B cell (primary cell): ENCODE data around the gene SLC35E2B. TPM values are rescaled to one million over a fixed set of nuclear protein-coding genes. Genes with fewer than 3 reads are reported as not detected.

ENCODE experiments used
- ATAC-seq: fragments of 200-7000 bp; cut with Tn5 transposase; one replicate; pipeline ENCODE4 v1.10.0; 2021; ENCODE audit warnings: low read depth, mild to moderate bottlenecking, moderate number of reproducible peaks, moderate library complexity
- CTCF ChIA-PET: fragments of 350-600 bp; sonication (Branson Sonifier 250); formaldehyde crosslinking; loops from one replicate; lab custom pipeline; 2021; ENCODE audit warnings: antibody characterized with exemption, inconsistent platforms; lab: Charles Lee
- POLR2A ChIA-PET: fragments of 350-600 bp; sonication (Branson Sonifier 250); formaldehyde crosslinking; loops from one replicate; lab custom pipeline; 2021; ENCODE audit warnings: antibody characterized with exemption; lab: Charles Lee
- DNase-seq: peaks from one replicate; pipeline ENCODE4 v3.0.0; 2013
- H2AFZ ChIP-seq: 2 replicates; pipeline ENCODE4 v1.6.1; 2012; ENCODE audit warnings: mild to moderate bottlenecking, low read depth, low read length; ENCODE audit not compliant: insufficient read depth, poor library complexity, severe bottlenecking
- H3K27ac ChIP-seq, 2 donors: 1 replicate in 1 of 2; 2 replicates in 1 of 2; pipeline ENCODE4 v1.5.1; 2012 to 2013; ENCODE audit warnings: low read length in 2 of 2, mild to moderate bottlenecking in 2 of 2, moderate library complexity in 1 of 2
- H3K27me3 ChIP-seq, 4 experiments: fragments of 200-600 bp in 1 of 4; sonication (generic) in 1 of 4; replicated peaks in 1 of 4; 1 replicate in 2 of 4; 2 replicates in 2 of 4; pipeline versions ENCODE4 v1.6.1 to v1.7.0; 2013 to 2016; ENCODE audit warnings: low read length in 3 of 4, mild to moderate bottlenecking in 2 of 4, mixed read lengths in 1 of 4, moderate library complexity in 1 of 4; ENCODE audit not compliant: insufficient read depth in 4 of 4, control insufficient read depth in 3 of 4; ENCODE audit errors: control extremely low read depth in 1 of 4
- H3K36me3 ChIP-seq, 2 experiments: replicated peaks in 1 of 2; 1 replicate in 1 of 2; 2 replicates in 1 of 2; pipeline versions ENCODE4 v1.6.1 to v1.7.1; 2013; ENCODE audit warnings: low read length in 1 of 2; ENCODE audit not compliant: insufficient read depth in 2 of 2, control insufficient read depth in 1 of 2; ENCODE audit errors: control extremely low read depth in 1 of 2, extremely low read depth in 1 of 2
- H3K4me1 ChIP-seq, 2 donors: fragments of 200-600 bp in 1 of 2; sonication (generic) in 1 of 2; 1 replicate in 1 of 2; 2 replicates in 1 of 2; pipeline versions ENCODE4 v1.5.1 to v1.6.1; 2013 to 2017; ENCODE audit warnings: low read length in 2 of 2; ENCODE audit not compliant: control insufficient read depth in 2 of 2, insufficient read depth in 2 of 2
- H3K4me2 ChIP-seq: replicated peaks from 2 replicates; pipeline ENCODE3; 2012; ENCODE audit warnings: mild to moderate bottlenecking, low read depth, low read length; ENCODE audit not compliant: poor library complexity, severe bottlenecking
- H3K4me3 ChIP-seq, 5 experiments: fragments of 200-600 bp in 1 of 5; sonication (generic) in 1 of 5; 1 replicate in 3 of 5; 2 replicates in 2 of 5; pipeline versions ENCODE4 v1.5.1 to v1.7.0; 2011 to 2016; ENCODE audit warnings: low read length in 4 of 5, mild to moderate bottlenecking in 4 of 5, low read depth in 2 of 5, control low read depth in 1 of 5, moderate library complexity in 1 of 5; ENCODE audit not compliant: insufficient read depth in 1 of 5; ENCODE audit errors: control extremely low read depth in 1 of 5, extremely low read depth in 1 of 5
- H3K79me2 ChIP-seq: fragments of 200-600 bp; sonication (generic); one replicate; pipeline ENCODE4 v1.6.0; 2016; ENCODE audit warnings: low read length; ENCODE audit not compliant: control insufficient read depth, insufficient read depth
- H3K9ac ChIP-seq: fragments of 200-600 bp; sonication (generic); 2 replicates; pipeline ENCODE4 v1.6.1; 2017; ENCODE audit warnings: mild to moderate bottlenecking, low read length, moderate library complexity
- H3K9me3 ChIP-seq, 3 donors: one replicate each; pipeline versions ENCODE4 v1.6.1 to v1.7.1; 2013; ENCODE audit warnings: low read length in 2 of 3; ENCODE audit not compliant: control insufficient read depth in 2 of 3, insufficient read depth in 1 of 3; ENCODE audit errors: control extremely low read depth in 1 of 3
- H4K20me1 ChIP-seq: 2 replicates; pipeline ENCODE4 v1.6.0; 2012; ENCODE audit warnings: mild to moderate bottlenecking, low read length; ENCODE audit not compliant: insufficient read depth, control insufficient read depth, poor library complexity, severe bottlenecking
- H3K27ac Mint-ChIP-seq: one replicate; pipeline ENCODE4 v1.8.0; 2021; ENCODE audit warnings: mixed read lengths
- H3K27me3 Mint-ChIP-seq: one replicate; pipeline ENCODE4 v1.8.0; 2021; ENCODE audit warnings: mixed read lengths
- H3K4me1 Mint-ChIP-seq: one replicate; pipeline ENCODE4 v1.8.0; 2021; ENCODE audit warnings: mixed read lengths
- H3K4me3 Mint-ChIP-seq: one replicate; pipeline ENCODE4 v1.8.0; 2021; ENCODE audit warnings: mixed read lengths
- H3K9me3 Mint-ChIP-seq: one replicate; pipeline ENCODE4 v1.8.0; 2022; ENCODE audit warnings: mixed read lengths; ENCODE audit not compliant: insufficient read depth
- CTCF ChIP-seq: fragments of 200-600 bp; IDR thresholded peaks from one replicate; pipeline ENCODE4 v1.8.0; 2022; ENCODE audit warnings: antibody characterized with exemption, mild to moderate bottlenecking
- EZH2 ChIP-seq: IDR thresholded peaks from 2 replicates; pipeline ENCODE4 v1.6.1; 2012; ENCODE audit warnings: borderline replicate concordance, low read depth, mild to moderate bottlenecking, moderate library complexity, low read length; ENCODE audit not compliant: insufficient read depth, poor library complexity, severe bottlenecking
- WGBS: methylation state at CpG from one replicate; pipeline ENCODE4 v1.1.5; 2013; ENCODE audit warnings: missing lambda C conversion rate; ENCODE audit not compliant: insufficient coverage; 5-methylcytosine and 5-hydroxymethylcytosine counted together
- intact Hi-C: fragments of 100-400 bp; cut with micrococcal nuclease; formaldehyde crosslinking; loops from one replicate; pipeline ENCODE4 v1.10.0; 2022
- polyA plus RNA-seq: library from polyadenylated mRNA; depleted of rRNA; stranded (reverse); fragments of >200 nt; gene quantifications from 2 replicates; pipeline ENCODE4 v1.2.3, GENCODE V29; 2012
- total RNA-seq, 2 donors: library from RNA; stranded (reverse); fragments of 120-200 nt in 1 of 2; gene quantifications; 1 replicate in 1 of 2; 2 replicates in 1 of 2; pipeline versions ENCODE4 v1.2.3 to v1.2.4, GENCODE V29; 2013 to 2022

The SLC35E2B gene
- total and polyA plus RNA-seq, 2 donors (not counting 1 experiment from before 2014, with no cell fraction given), result 64.4 to 107 TPM

- Histone ChIP-seq H3K4me3 (peak overlapping the region in 1 of 5 experiments; percentile 56), H3K27ac (peak overlapping the region; percentile 74 to 76), H4K20me1 (peaks cover 36% of the 10 kb centered on the region), H2AFZ (peak overlapping the region; percentile 43), H3K36me3 (peaks cover 0 to 14% of the 10 kb centered on the region in 2 experiments), H3K4me2 (peak overlapping the region; percentile 70), H3K9me3 (no peaks in the 10 kb centered on the region), H3K9ac (peak overlapping the region; percentile 47), H3K4me1 (peaks cover 9 to 22% of the 10 kb centered on the region in 2 donors), H3K79me2 (peaks cover 39% of the 10 kb centered on the region), H3K27me3 (no peaks in the 10 kb centered on the region)
- ATAC-seq (peak; percentile 22), DNase-seq (peak; percentile 67)
- H3K4me3 Mint-ChIP-seq, result peak overlapping the region; percentile 86
- CTCF ChIA-PET, result interaction anchor here (0.9 to 1.3 kb wide), 5 partner anchors 10 to 230 kb away, joined by 3 to 4 read pairs (median 3); no protein-coding TSS in a partner anchor
- no peaks in the 10 kb centered on the region for H3K9me3 Mint-ChIP-seq
- WGBS, result 86% methylated on average over 24 of the region's 24 CpGs
- no peaks in the 10 kb centered on the region for H3K27me3 Mint-ChIP-seq
- peaks cover 29% of the 10 kb centered on the region for H3K4me1 Mint-ChIP-seq
- TF ChIP-seq EZH2 (no peak), CTCF (peak; percentile 59)
- POLR2A ChIA-PET, result interaction anchor here (0.5 to 1.3 kb wide), 5 partner anchors 63 to 528 kb away, joined by 4 to 6 read pairs (median 5); partner anchors contain the start of genes CCNL2 and MIB2
- peak overlapping the region; percentile 98 for H3K27ac Mint-ChIP-seq
- intact Hi-C loops, result loop anchor here (2.0 to 5.0 kb wide), 2 partner anchors 100 to 106 kb away; partner anchors contain the start of genes NADK and SSU72
Measured at GRCh38 chr1:1678581-1679380, 13.8 kb downstream of the SLC35E2B start.
